ENCODE results near the gene WDCP.
"Not testable (repeated sequence)": the region's sequence is repeated elsewhere in the genome, so short reads cannot be mapped to it uniquely, and the experiment has no call there.

Gene WDCP

GRCh38 chr2:24055750-24056149 lies 8.6 kb upstream of the WDCP start:
- no peak for DNase-seq

DNA sequence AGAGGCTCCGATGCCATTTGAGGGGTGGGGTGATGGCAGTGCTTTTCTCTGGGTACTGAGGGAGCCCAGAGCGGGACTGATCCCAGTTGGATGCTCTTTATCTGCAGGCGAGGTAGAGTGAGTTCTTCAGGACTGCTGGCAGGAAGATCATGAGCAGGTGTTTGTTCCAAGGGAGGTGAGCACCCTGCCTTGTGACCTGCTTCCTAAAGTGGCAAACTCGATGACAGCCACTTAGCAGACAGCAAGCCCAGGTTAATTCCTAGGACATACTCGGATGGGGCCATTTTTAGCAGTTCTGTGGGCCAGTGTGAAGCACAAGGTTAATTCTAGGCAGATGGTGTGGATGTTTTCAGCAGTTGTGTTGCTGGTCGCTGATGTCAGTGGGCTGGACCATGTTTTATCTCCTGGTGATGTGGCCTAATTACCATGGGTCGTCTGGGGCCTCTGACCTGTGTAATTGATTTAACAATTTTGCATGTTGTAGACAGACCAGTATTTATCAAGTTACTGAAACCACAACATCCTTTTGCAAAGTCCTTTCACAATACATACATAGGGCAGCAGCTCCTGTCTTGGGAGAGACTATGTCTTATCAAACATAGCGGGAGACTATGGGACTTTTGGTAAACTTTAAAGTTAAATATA lies 7.3 kb upstream of the WDCP start:
- no peak for DNase-seq

GRCh38 chr2:24052951-24053350 lies 5.8 kb upstream of the WDCP start:
- DNase-seq, result no peak

DNA sequence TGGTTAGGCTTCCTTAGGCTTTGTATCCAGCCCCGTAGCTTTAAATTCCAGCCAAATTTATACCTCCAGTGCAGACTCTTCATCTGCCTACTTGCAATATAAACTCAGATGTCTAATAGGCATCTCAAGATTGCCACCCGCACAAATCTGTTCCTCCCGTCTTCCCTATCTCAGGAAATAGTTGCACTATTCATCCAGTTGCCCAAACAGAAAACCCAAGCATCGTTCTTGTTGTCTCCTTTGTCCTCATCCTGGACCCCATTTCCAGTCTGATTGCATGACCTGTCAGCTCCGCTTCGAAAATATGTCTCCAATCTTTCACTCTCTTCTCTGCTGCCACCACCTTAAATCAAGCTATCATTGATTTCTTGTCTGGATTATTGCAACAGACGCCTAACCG lies 4.6 kb upstream of the WDCP start:
- no peak for DNase-seq

DNA sequence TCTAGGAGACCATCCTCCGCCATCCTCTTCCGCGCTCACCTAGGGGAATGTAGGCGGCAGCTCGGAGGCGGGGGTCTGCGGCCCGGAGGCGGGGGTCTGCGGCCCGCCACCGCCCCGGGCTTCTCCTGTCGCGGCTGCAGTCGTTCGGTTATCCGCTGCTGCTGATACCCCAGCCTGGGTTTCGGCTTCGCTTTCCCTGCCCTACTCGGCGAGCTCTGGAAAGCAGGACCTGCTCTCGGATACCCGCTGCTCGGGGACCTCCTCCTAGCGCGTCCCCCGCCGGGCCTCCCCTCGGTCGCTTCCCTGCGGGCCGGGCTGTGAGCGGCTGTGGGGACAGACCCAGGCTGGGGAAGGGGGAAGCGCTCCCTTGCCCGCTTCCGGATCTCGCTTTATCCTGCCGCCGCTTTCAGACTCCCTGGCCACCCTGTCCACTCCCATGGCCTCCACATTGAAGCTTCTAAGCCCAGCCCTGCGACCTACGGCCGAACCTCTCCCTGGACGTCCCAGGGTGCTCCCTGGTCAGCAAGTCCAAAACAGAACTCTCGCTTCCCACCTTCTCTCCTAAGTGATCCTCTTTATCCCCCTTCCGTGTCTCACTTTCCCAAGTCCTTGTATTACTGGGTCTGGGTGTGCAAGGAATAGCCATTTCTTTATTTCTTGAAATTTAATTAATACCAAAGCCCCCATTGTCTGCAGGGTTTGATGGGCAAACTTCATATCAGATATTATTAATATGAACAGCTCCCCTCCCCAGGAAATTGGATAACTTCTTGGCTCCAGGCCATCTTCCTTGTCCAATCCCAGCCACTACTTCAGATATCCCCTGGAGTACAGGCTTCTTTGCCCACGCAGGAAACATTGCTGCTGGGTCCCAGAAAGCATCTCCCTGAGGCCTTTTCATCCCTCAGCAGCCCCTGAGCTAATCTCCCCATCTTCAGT lies 3.1 kb upstream of the WDCP start:
- DNase-seq, result no peak

DNA sequence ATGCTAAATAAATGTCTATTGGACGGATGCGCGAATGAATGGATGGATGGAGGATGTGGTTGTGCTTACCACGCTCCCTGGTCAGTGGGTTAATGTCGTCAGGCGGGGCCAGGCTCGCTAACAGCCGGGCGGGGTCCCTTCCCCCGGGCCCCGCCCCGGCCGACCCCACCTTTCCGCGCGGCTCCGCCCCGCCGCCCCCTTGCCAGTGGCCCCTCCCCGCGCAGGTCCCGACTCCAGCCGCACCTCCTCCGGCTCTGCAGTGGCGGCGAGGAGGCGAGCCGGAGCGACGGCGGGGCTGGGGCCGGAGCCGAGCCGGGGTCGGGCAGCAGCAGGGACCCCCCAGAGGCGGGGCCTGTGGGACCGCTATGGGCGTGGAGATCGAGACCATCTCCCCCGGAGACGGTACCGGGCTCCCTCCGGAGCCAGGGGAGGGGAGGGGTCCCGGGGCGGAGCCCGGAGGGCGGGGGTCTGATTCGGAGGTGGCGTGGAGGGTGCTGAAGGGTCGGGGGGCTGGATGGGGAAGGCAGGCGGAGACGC lies 2.4 kb upstream of the WDCP start, which contains the start of gene FKBP1B:
Gene FKBP1B, plus strand, starts transcription at position 257 of the 537 bp plus-strand sequence. Its CDS starts 109 bp downstream, at position 366.
- peak; percentile 66 for DNase-seq

DNA sequence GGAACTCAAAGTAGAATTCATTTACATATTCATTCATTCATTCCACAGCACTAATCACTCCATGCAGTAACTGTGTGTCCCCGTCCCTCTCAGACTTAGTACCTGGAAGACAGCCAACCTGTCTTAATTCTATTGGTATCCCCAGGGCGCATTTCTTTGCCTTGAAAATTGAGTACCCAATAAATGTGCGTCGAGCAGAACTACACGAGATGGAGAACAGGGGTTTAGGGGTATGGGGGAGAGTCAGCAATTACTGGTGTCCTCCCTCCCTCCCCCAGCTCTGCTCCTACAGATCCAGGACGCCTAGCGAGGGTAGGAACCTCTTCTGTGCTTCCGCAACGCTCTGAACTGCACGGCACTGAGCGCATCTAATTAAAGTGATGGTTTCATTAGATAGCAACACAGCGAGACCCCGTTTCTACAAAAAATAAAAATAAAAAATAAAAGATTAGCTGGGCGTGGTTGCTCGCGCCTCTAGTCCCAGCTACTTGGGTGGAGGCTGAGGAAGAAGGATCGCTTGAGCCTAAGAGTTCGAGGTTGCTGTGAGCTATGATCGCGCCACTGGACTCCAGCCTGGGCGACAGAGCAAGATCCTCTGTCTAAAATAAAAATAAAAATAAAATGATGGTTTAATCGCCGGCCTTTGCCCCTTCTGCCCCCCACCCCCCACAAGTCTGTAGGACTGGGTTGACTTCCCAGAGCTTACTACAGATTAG lies 1.7 kb upstream of the WDCP start:
- DNase-seq, result no peak

- DNase-seq, result no peak
These were observed 477 bp upstream of the WDCP start for GRCh38 chr2:24047703-24048033.

DNA sequence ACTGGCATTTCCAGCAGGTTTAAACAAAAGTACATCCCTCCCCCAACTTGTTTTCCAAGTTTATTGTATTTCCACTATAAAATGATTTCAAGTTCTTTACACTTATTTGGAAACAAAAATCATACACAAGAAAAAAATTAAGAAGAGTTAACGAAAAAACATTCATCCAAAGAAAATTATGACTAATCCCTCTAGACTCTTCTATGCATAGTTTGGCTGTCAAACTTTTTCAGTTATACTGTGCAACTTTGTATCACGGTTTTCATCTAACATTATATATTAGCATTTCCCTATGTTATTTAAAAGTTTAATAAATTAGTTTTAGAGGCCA lies 627 bp downstream of the WDCP start:
- no peak for DNase-seq

DNA sequence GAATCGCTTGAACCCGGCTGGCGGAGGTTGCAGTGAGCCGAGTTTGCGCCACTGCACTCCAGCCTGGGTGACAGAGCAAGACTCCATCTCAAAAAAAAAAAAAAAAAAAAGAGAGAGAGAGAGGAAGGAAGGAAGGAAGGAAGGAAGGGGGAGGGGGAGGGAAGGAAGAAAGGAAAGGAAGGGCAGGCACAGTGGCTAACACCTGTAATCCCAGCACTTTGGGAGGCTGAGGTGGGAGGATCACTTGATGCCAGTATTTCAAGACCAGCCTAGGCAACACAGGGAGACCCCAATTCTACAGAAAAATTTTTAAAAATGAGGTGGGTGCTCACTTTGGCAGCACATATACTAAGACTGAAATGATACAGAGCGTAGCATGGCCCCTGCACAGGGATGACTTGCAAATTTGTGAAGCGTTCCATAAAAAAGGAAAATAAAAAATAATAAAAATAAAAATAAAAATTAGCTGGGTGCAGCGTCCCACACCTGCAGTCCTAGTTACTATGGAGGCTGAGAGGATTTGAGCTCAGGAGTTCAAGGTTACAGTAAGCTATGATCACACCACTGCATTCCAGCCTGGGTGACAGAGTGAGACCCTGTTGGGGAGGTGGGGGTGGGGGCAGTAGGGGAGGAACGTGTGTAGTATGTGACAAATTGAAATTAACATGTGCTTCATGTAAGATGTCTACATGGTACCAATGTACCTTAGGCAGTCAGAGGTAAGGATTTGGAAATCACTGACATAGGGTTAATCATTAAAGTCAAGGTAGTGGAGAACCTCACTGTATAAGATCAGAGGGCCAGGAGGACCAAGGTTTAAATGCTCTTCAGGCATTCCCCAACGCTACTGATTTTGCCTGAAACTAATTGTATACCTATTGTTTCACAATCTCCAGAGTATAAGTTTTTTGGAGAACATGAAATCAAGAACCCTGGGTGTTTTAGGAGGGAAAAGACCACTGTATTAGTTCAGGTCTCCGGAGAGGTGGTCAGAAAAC lies 1.4 kb downstream of the WDCP start:
- no peak for DNase-seq

- DNase-seq, result not testable (repeated sequence)
These were observed 4.1 kb downstream of the WDCP start for GRCh38 chr2:24043133-24043532.

DNA sequence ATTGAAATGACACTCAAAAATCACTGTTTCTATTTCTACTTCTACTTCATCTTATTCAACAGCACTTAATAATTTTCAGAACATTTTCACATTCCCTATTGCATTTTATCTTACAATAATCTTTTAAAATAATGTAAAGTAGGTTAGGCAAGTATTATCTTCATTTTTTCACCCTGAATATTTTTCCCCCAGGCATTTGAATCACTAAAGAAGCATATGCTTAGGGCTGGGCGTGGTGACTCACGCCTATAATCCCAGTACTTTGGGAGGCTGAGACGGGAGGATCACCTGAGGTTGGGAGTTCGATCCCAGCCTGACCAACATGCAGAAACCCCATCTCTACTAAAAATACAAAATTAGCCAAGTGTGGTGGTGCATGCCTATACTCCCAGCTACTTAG lies 6.7 kb downstream of the WDCP start:
- no peak for DNase-seq

DNA sequence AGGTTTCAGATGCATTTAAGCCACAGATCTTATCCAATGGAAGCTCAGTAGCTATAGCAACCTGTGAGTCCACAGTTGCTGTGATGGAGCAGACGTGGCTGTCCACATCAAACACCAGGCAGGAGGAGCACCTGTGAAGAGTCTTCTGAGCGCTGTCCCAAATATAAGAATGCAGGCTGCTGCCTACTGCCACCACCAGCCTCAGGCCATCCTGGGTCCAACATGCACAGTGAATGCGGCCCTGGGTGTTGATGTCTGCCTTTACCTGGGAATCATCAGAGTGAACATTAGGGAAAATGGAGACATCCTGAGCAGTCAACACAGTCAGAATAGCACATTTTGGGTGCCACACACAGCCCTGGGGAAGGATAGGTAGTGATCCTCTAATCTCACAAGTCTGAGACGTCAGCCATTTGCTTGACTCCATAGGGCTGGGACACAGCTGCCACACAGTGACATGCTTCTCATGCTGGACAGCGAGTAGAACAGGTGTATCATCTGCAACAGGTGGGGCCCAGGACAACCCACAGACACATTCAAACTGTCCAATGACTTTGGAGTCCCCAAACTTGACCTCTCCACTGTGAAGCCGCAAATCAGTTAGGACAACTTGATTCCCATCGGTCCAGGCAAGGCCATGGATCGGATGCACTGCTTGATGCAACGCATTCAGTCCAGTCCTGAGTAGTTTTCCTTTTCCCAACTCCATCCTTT lies 8.2 kb downstream of the WDCP start:
- DNase-seq, result no peak

DNA sequence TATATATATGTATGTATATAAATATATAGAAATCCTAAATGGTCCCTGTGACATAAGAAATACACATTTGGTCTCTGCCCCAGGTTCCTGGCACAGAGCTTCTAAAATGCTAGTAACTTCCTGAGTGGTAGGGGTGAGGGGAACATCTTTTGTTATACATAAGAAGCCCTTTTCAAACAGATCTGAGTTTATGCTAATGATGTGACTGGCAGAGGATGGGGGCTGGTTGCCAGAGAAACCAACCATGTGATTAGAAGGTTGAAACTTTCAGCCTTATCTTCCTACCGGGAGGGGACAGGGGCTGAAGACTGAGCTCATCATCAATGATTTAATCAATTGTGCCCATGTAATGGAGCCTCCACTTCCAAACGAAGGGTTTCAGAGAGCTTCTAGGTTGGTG lies 21.0 kb downstream of the WDCP start:
- DNase-seq, result no peak

DNA sequence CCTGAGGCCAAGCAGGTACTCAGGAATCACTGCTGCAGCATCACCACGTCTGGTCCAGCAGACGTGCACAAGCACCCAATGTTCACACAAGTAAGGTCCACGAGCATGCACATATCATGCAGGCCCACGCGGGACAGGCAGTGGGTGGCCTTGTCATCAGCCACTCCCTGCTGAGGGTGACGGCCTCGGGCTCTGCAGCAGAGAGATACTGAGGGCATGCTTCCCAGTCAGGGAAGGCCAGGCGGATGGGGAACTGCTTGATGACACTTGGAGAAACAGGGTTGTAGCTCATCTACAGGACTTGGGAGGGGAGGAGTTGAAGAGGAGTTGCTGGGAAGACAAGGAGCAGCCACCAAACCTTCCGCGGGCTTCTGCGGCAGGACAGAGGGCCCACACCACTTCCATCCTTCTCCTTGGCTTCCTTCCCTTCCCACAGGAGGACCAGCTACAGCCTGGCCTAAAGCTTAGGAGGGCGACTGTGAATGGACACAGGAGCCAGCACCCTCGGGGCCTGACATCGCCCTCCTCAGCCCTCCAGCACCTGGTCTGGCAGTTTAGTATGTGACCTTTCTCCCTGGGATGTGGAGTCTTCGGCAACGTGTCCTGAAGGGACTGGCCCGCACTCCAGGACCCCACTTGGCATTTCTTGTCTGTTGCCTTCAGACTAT lies 22.1 kb downstream of the WDCP start:
- DNase-seq, result no peak

DNA sequence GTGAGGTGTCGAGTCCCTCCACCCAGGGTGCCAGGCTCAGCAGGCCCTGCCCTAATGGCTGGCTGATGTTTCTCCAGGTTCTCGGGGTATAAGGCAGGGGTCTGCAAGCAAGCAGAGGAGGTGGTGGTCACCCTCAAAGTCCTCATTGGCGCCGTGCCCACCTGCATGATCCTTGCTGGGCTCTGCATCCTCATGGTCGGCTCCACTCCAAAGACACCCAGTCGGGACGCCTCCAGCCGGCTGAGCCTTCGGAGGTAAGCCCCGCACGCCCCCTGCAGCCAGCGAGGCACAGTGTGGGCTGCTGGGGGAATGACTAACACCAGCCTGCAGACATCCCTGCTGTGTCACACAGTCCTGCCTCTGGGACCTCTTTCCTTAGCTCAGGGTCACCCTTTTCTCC lies 23.2 kb downstream of the WDCP start:
- no peak for DNase-seq

DNA sequence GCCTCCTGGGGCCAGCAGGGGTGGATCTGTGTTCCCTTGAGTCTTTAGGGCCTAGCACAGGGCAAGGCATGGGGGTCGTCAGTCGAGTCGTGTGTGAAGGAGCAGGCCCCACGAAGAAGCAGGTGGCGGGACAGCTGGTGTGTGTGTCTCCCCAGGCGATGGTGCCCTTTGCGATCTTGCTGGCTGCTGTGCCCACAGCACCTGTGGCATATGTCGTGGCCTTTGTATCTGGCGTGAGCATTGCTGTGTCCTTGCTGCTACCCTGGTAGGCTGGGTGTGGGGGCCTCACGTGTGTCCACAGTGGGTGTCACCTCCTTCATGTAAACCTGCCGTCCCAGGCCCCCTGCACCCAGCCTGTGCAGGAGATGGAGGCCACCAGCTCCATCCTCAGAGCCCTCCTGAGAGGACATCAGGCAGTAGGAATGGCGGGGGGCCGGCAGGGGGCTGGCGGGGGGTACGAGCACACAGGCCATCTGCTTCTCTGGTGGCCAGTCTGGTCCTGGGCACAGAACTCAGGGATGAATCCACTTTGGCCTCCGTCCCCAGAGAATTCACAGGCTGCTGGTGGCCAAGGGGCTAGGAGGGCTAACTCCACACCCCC lies 24.1 kb downstream of the WDCP start:
- no peak for DNase-seq

GRCh38 chr2:24022324-24022974 lies 24.7 kb downstream of the WDCP start:
- no peak for DNase-seq

DNA sequence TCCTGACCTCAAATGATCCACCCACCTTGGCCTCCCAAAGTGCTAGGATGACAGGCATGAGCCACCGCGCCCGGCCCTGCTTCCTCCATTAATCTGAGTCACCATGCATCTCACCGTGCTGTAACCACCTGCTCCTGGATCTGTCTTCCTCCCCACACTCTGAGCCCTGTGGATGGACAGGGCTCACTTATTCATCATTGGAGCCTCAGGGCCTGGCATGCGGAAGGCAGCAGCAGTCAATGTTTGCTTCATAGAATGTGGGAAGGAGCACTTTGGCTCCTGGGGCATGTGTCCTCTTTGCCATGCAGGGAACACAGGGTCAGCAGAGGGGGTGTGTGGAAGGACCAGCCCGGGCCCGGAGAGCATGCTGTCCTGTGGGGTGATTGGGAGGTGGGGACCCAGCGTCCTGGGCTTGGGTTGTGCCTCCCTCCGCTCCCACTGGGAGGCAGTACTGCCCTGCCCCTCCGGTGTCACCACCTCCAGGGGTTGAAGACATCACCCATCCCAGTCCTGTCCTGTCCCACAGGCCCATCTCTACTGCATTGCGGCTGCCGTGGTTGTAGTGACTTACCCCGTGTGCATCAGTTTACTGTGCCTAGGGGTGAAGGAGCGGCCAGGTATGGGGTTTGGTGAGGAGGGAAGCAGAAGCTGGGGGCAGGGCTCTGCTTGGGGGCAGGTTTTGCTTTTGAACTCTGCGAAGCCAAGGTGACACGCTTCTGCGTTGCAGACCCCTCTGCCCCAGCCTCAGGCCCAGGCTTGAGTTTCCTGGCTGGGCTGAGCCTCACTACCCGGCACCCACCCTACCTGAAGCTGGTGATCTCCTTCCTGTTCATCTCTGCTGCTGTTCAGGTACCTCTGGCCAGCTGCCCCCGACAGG lies 25.8 kb downstream of the WDCP start:
- DNase-seq, result peak; percentile 15

Measured in CD4-positive, alpha-beta T cell treated with Interleukin-21 for 1 hour (primary cell).